ENCODE data around the gene CARMIL3. TPM values are rescaled to one million over a fixed set of nuclear protein-coding genes. Genes with fewer than 3 reads are reported as not detected.
"Not testable (repeated sequence)": the region's sequence is repeated elsewhere in the genome, so short reads cannot be mapped to it uniquely, and the experiment has no call there.

CARMIL3 gene
- total and polyA plus RNA-seq, 4 experiments from 2014 or later: 0.15 to 0.22 TPM; not detected in 2

GRCh38 chr14:24038686-24039085, 13.1 kb upstream of the CARMIL3 start:
- Histone ChIP-seq H3K36me3 (ENCODE audit: insufficient read depth, low read length) (no peaks in the 10 kb centered on the region), H3K4me1 (ENCODE audit: insufficient read depth, low read length) (peaks cover 3% of the 10 kb centered on the region), H3K27me3 (ENCODE audit: insufficient read depth, low read length) (no peaks in the 10 kb centered on the region), H3K9me3 (ENCODE audit: control insufficient read depth in 1 of 2, low read length in 2 of 2) (no peaks in the 10 kb centered on the region), H3K27ac (ENCODE audit: low read depth, low read length) (no peak overlapping the region), H3K4me3 (ENCODE audit: low read length in 2 of 2) (no peak overlapping the region)
- CTCF ChIA-PET (ENCODE audit: partially characterized antibody): interaction anchor here (1.4 kb wide), 1 partner anchor 75 kb away, joined by 4 read pairs; no protein-coding TSS in a partner anchor
- Mint-ChIP-seq H3K27ac (no peak overlapping the region), H3K9me3 (no peaks in the 10 kb centered on the region), H3K27me3 (peaks cover 0 to 2% of the 10 kb centered on the region in 2 donors), H3K36me3 (peaks cover 0 to 2% of the 10 kb centered on the region in 2 donors), H3K4me1 (peaks cover 5 to 15% (median 8%) of the 10 kb centered on the region in 4 donors), H3K4me3 (no peak overlapping the region)
- DNase-seq: no peak
- POLR2A ChIA-PET (ENCODE audit: partially characterized antibody): no interaction called here
- intact Hi-C loops (cut with micrococcal nuclease): loop anchor here (5.0 kb wide), 1 partner anchor 406 kb away; no protein-coding TSS in a partner anchor

- no peak overlapping the region for H3K4me3 ChIP-seq (ENCODE audit: low read length in 2 of 2)
- H3K36me3 ChIP-seq (ENCODE audit: insufficient read depth, low read length): no peaks in the 10 kb centered on the region
- peaks cover 3 to 8% of the 10 kb centered on the region in 2 donors for H3K27me3 Mint-ChIP-seq
- POLR2A ChIA-PET (ENCODE audit: partially characterized antibody): no interaction called here
- CTCF ChIA-PET (ENCODE audit: partially characterized antibody): interaction anchor here (1.6 kb wide), 1 partner anchor 8 kb away, joined by 3 read pairs; no protein-coding TSS in a partner anchor
- H3K27ac Mint-ChIP-seq: peak overlapping the region in 1 of 7 donors; percentile 14
- DNase-seq: no peak
- peaks cover 0 to 2% of the 10 kb centered on the region in 2 donors for H3K36me3 Mint-ChIP-seq
- H3K4me3 Mint-ChIP-seq: no peak overlapping the region
- peaks cover 5 to 10% (median 8%) of the 10 kb centered on the region in 4 donors for H3K4me1 Mint-ChIP-seq
- intact Hi-C loops (cut with micrococcal nuclease): no loop called here
- H3K27me3 ChIP-seq (ENCODE audit: insufficient read depth, low read length): no peaks in the 10 kb centered on the region
- no peaks in the 10 kb centered on the region for H3K9me3 Mint-ChIP-seq
- H3K4me1 ChIP-seq (ENCODE audit: insufficient read depth, low read length): peaks cover 3% of the 10 kb centered on the region
- H3K27ac ChIP-seq (ENCODE audit: low read depth, low read length): no peak overlapping the region
- H3K9me3 ChIP-seq (ENCODE audit: control insufficient read depth in 1 of 2, low read length in 2 of 2): no peaks in the 10 kb centered on the region
Observed at GRCh38 chr14:24040692-24041091, 11.1 kb upstream of the CARMIL3 start.

GRCh38 chr14:24042746-24043145, 9.1 kb upstream of the CARMIL3 start:
- no peaks in the 10 kb centered on the region for H3K4me1 ChIP-seq (ENCODE audit: insufficient read depth, low read length)
- ChIA-PET CTCF (ENCODE audit: partially characterized antibody) (interaction anchor here (0.7 to 3.5 kb wide), 4 partner anchors 10 to 64 kb away, joined by 3 to 21 read pairs (median 4); no protein-coding TSS in a partner anchor), POLR2A (ENCODE audit: partially characterized antibody) (no interaction called here)
- no peaks in the 10 kb centered on the region for H3K4me1 Mint-ChIP-seq
- H3K36me3 Mint-ChIP-seq: no peaks in the 10 kb centered on the region
- no peaks in the 10 kb centered on the region for H3K27me3 ChIP-seq (ENCODE audit: insufficient read depth, low read length)
- no peaks in the 10 kb centered on the region for H3K9me3 ChIP-seq (ENCODE audit: control insufficient read depth in 1 of 2, low read length in 2 of 2)
- H3K36me3 ChIP-seq (ENCODE audit: insufficient read depth, low read length): no peaks in the 10 kb centered on the region
- peaks cover 3 to 9% of the 10 kb centered on the region in 2 donors for H3K27me3 Mint-ChIP-seq
- no peak overlapping the region for H3K27ac Mint-ChIP-seq
- no peaks in the 10 kb centered on the region for H3K9me3 Mint-ChIP-seq
- H3K27ac ChIP-seq (ENCODE audit: low read depth, low read length): no peak overlapping the region
- no peak for DNase-seq
- H3K4me3 ChIP-seq (ENCODE audit: low read length in 2 of 2): no peak overlapping the region
- intact Hi-C loops (cut with micrococcal nuclease): no loop called here
- H3K4me3 Mint-ChIP-seq: no peak overlapping the region

- H3K4me3 Mint-ChIP-seq; H3K36me3 Mint-ChIP-seq; POLR2A ChIA-PET (ENCODE audit: partially characterized antibody); H3K9me3 Mint-ChIP-seq; H3K36me3 ChIP-seq (ENCODE audit: insufficient read depth, low read length); H3K27ac Mint-ChIP-seq; H3K27ac ChIP-seq (ENCODE audit: low read depth, low read length); H3K27me3 ChIP-seq (ENCODE audit: insufficient read depth, low read length); DNase-seq; H3K9me3 ChIP-seq (ENCODE audit: control insufficient read depth in 1 of 2, low read length in 2 of 2); H3K4me3 ChIP-seq (ENCODE audit: low read length in 2 of 2); intact Hi-C loops (cut with micrococcal nuclease): not testable (repeated sequence)
- CTCF ChIA-PET (ENCODE audit: partially characterized antibody): interaction anchor here (1.0 to 1.1 kb wide), 2 partner anchors 8 to 9 kb away, joined by 3 read pairs; no protein-coding TSS in a partner anchor
- peaks cover 10 to 17% (median 14%) of the 10 kb centered on the region in 4 donors for H3K4me1 Mint-ChIP-seq
- peaks cover 11 to 12% of the 10 kb centered on the region in 2 donors for H3K27me3 Mint-ChIP-seq
- peaks cover 14% of the 10 kb centered on the region for H3K4me1 ChIP-seq (ENCODE audit: insufficient read depth, low read length)
Observed at GRCh38 chr14:24049002-24049401, 2.8 kb upstream of the CARMIL3 start.

GRCh38 chr14:24050753-24051152, 1.1 kb upstream of the CARMIL3 start:
- H3K9me3 ChIP-seq (ENCODE audit: control insufficient read depth in 1 of 2, low read length in 2 of 2); H3K9me3 Mint-ChIP-seq; H3K36me3 Mint-ChIP-seq; H3K4me3 ChIP-seq (ENCODE audit: low read length in 2 of 2); H3K27me3 ChIP-seq (ENCODE audit: insufficient read depth, low read length); intact Hi-C loops (cut with micrococcal nuclease); H3K36me3 ChIP-seq (ENCODE audit: insufficient read depth, low read length); DNase-seq; H3K27me3 Mint-ChIP-seq; H3K27ac Mint-ChIP-seq; H3K27ac ChIP-seq (ENCODE audit: low read depth, low read length): not testable (repeated sequence)
- peaks cover 10 to 17% (median 14%) of the 10 kb centered on the region in 4 donors for H3K4me1 Mint-ChIP-seq
- peaks cover 14% of the 10 kb centered on the region for H3K4me1 ChIP-seq (ENCODE audit: insufficient read depth, low read length)
- H3K4me3 Mint-ChIP-seq: peak overlapping the region; percentile 54 to 92 (median 86)
- POLR2A ChIA-PET (ENCODE audit: partially characterized antibody): interaction anchor here (1.2 to 2.4 kb wide), 4 partner anchors 31 to 64 kb away, joined by 3 to 19 read pairs (median 10); partner anchors contain the start of genes DCAF11, NRL and PCK2
- CTCF ChIA-PET (ENCODE audit: partially characterized antibody): interaction anchor here (0.9 to 17.4 kb wide), 3 partner anchors 42 to 105 kb away, joined by 3 to 475 read pairs (median 12); partner anchors contain the start of gene PCK2

GRCh38 chr14:24051176-24051788, 527 bp upstream of the CARMIL3 start:
- peak overlapping the region; percentile 16 for H3K27ac ChIP-seq (ENCODE audit: low read depth, low read length)
- POLR2A ChIA-PET (ENCODE audit: partially characterized antibody): interaction anchor here (0.6 to 2.4 kb wide), 12 partner anchors 29 to 190 kb away, joined by 3 to 19 read pairs (median 3); partner anchors contain the start of genes DCAF11, NRL, PCK2 and PSME1
- DNase-seq: no peak

More at GRCh38 chr14:24051176-24051788, 527 bp upstream of the CARMIL3 start:
- H3K36me3 ChIP-seq (ENCODE audit: insufficient read depth, low read length): no peaks in the 10 kb centered on the region
- Mint-ChIP-seq H3K4me3 (peak overlapping the region; percentile 81 to 92 (median 88)), H3K36me3 (no peaks in the 10 kb centered on the region), H3K27ac (peak overlapping the region in 2 of 7 donors; percentile 53 to 79), H3K27me3 (peaks cover 6 to 8% of the 10 kb centered on the region in 2 donors), H3K4me1 (peaks cover 10 to 17% (median 14%) of the 10 kb centered on the region in 4 donors), H3K9me3 (no peaks in the 10 kb centered on the region)
- no peaks in the 10 kb centered on the region for H3K9me3 ChIP-seq (ENCODE audit: control insufficient read depth in 1 of 2, low read length in 2 of 2)
- intact Hi-C loops (cut with micrococcal nuclease): no loop called here
- CTCF ChIA-PET (ENCODE audit: partially characterized antibody): interaction anchor here (1.0 to 17.4 kb wide), 5 partner anchors 10 to 59 kb away, joined by 3 to 475 read pairs (median 3); partner anchors contain the start of gene PCK2
- no peaks in the 10 kb centered on the region for H3K27me3 ChIP-seq (ENCODE audit: insufficient read depth, low read length)
- H3K4me3 ChIP-seq (ENCODE audit: low read length in 2 of 2): peak overlapping the region in 1 of 2 donors; percentile 76
- H3K4me1 ChIP-seq (ENCODE audit: insufficient read depth, low read length): peaks cover 14% of the 10 kb centered on the region
